ENCODE results near the gene TPRG1.

The TPRG1 gene

DNA sequence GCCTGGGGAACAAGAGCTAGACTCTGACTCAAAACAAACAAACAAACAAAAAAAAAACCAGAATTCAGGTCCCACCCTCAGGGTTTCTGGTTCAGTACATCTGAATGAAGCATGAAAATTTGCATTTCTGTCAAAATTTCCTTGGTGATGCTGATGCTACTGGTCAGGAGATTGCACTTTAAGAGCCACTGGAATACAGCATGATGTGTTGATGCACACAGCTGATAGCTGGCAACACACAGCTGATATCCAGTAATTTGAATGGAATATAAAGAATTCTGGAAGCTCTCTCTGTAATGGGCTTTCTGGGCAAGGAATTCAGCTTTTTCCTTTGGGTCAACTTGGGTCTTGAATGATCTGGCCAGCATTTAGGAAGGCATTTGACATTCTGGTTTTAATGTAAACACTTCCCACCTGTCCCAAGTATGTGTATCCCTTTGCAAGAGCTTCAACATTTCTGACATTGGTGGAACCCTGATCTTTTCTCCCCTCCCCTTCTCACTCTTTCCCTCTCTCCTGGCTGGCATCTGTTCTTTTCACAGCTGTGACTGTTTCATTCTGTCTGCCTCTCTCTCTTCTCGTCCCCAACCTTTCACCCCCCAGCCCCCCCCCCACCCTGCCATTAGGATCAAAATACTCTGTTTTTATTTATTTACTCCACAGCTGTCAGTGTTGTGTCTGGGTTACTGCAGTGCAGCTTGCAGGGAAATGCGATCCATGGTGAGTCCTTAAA is 189.5 kb downstream of the TPRG1 start:
- no peak overlapping the region for H3K4me2 ChIP-seq (ENCODE audit: low read length)
- H3F3A ChIP-seq (ENCODE audit: control insufficient read depth, insufficient read depth) = no peaks in the 10 kb centered on the region
- no peaks in the 10 kb centered on the region for H3K9me3 ChIP-seq (ENCODE audit: control insufficient read depth, insufficient read depth, low read length)
- H3K27ac ChIP-seq (ENCODE audit: low read depth, low read length) = no peak overlapping the region
- no peaks in the 10 kb centered on the region for H4K20me1 ChIP-seq (ENCODE audit: control insufficient read depth, insufficient read depth, low read depth, low read length)
- peaks cover 3% of the 10 kb centered on the region; the same call in 1 of the 2 replicates for H3K27me3 ChIP-seq (ENCODE audit: control insufficient read depth, low read length)
- H3K79me2 ChIP-seq (ENCODE audit: control insufficient read depth, low read length) = no peaks in the 10 kb centered on the region
- no peaks in the 10 kb centered on the region for H3K36me3 ChIP-seq (ENCODE audit: control insufficient read depth, low read length)
- no peak overlapping the region for H3K4me3 ChIP-seq (ENCODE audit: low read length)
- no peak for TF ChIP-seq EZH2phosphoT487 (IDR thresholded peaks at IDR 0.05; ENCODE audit: borderline replicate concordance, low read length)
- TF ChIP-seq, protein P1, sequence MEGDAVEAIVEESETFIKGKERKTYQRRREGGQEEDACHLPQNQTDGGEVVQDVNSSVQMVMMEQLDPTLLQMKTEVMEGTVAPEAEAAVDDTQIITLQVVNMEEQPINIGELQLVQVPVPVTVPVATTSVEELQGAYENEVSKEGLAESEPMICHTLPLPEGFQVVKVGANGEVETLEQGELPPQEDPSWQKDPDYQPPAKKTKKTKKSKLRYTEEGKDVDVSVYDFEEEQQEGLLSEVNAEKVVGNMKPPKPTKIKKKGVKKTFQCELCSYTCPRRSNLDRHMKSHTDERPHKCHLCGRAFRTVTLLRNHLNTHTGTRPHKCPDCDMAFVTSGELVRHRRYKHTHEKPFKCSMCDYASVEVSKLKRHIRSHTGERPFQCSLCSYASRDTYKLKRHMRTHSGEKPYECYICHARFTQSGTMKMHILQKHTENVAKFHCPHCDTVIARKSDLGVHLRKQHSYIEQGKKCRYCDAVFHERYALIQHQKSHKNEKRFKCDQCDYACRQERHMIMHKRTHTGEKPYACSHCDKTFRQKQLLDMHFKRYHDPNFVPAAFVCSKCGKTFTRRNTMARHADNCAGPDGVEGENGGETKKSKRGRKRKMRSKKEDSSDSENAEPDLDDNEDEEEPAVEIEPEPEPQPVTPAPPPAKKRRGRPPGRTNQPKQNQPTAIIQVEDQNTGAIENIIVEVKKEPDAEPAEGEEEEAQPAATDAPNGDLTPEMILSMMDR (IDR thresholded peaks at IDR 0.05; ENCODE audit: low read depth, low read length, poor library complexity, severe bottlenecking) = no peak
- no peaks in the 10 kb centered on the region for H3K9me2 ChIP-seq (replicated peaks; ENCODE audit: control insufficient read depth, low read length)
- no peaks in the 10 kb centered on the region for H3K4me1 ChIP-seq (ENCODE audit: control insufficient read depth, low read length)

- peaks cover 3% of the 10 kb centered on the region; the same call in 1 of the 2 replicates for H3K4me1 ChIP-seq (ENCODE audit: control insufficient read depth, low read length)
- no peak overlapping the region for H3K4me3 ChIP-seq (ENCODE audit: low read length)
- H3K27me3 ChIP-seq (ENCODE audit: control insufficient read depth, low read length) = peaks cover 10% of the 10 kb centered on the region; the same call in 1 of the 2 replicates
- H4K20me1 ChIP-seq (ENCODE audit: control insufficient read depth, insufficient read depth, low read depth, low read length) = no peaks in the 10 kb centered on the region
- no peak overlapping the region for H3K27ac ChIP-seq (ENCODE audit: low read depth, low read length)
- TF ChIP-seq, protein P1 (IDR thresholded peaks at IDR 0.05; ENCODE audit: low read depth, low read length, poor library complexity, severe bottlenecking) = no peak
- TF ChIP-seq EZH2phosphoT487 (IDR thresholded peaks at IDR 0.05; ENCODE audit: borderline replicate concordance, low read length) = no peak
- H3K79me2 ChIP-seq (ENCODE audit: control insufficient read depth, low read length) = no peaks in the 10 kb centered on the region
- no peaks in the 10 kb centered on the region for H3K9me2 ChIP-seq (replicated peaks; ENCODE audit: control insufficient read depth, low read length)
- H3K36me3 ChIP-seq (ENCODE audit: control insufficient read depth, low read length) = no peaks in the 10 kb centered on the region
- H3K4me2 ChIP-seq (ENCODE audit: low read length) = no peak overlapping the region
- H3F3A ChIP-seq (ENCODE audit: control insufficient read depth, insufficient read depth) = no peaks in the 10 kb centered on the region
- H3K9me3 ChIP-seq (ENCODE audit: control insufficient read depth, insufficient read depth, low read length) = no peaks in the 10 kb centered on the region
Observed at GRCh38 chr3:189363590-189364255, 192.0 kb downstream of the TPRG1 start.

DNA sequence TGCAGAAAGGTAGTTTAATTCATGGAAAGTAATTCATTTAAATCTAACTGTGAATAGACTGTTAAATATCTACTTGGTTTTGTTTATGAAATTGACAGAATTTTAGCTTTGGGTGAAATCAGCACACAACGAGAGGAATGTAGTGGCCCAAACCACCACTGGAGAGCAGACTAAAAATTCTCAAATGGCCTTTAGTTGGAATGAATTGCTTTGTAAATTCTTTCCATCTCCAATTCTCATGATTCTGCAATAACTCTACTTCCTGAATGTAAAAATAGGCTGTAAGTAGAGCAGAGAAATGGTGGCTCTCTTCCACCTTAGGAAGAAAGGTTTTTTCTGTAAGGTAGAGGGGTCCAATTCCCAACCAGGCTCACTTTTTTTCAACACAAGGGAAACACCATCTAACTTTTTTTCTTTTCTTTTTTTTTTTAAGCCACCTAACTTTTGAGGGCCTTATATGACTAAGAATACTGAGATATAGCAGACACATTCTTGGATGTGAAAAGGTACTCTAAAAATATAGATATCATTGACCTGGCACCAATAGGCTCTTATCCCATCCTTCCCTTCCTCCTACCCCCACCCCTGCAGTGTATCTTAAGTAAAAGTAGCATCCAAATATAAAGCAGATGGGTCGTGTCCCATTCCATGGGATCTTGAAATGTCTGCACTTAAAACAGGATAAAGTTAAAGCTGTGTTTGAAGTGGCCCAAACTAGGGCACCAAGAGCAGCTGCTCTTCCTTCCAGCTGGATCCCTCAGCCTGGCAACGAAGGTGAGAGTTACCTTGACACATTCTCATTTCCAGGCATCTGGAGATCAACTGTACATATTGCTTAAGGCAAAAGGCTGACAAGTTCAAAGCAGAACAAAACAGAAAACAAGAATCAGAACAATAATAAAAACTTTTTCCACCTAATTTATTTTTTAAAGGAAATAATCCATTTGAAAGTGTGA is 194.1 kb downstream of the TPRG1 start:
- Histone ChIP-seq H3K9me2 (replicated peaks; ENCODE audit: control insufficient read depth, low read length) (no peaks in the 10 kb centered on the region), H3K9me3 (ENCODE audit: control insufficient read depth, insufficient read depth, low read length) (no peaks in the 10 kb centered on the region)
- TF ChIP-seq EZH2phosphoT487 (IDR thresholded peaks at IDR 0.05; ENCODE audit: borderline replicate concordance, low read length) = no peak
- TF ChIP-seq, protein P1 (IDR thresholded peaks at IDR 0.05; ENCODE audit: low read depth, low read length, poor library complexity, severe bottlenecking) = no peak

More for the DNA sequence above, 194.1 kb downstream of the TPRG1 start:
- Histone ChIP-seq H4K20me1 (ENCODE audit: control insufficient read depth, insufficient read depth, low read depth, low read length) (no peaks in the 10 kb centered on the region), H3K36me3 (ENCODE audit: control insufficient read depth, low read length) (no peaks in the 10 kb centered on the region), H3K4me2 (ENCODE audit: low read length) (no peak overlapping the region), H3K4me1 (ENCODE audit: control insufficient read depth, low read length) (peaks cover 3% of the 10 kb centered on the region; the same call in 1 of the 2 replicates), H3K4me3 (ENCODE audit: low read length) (no peak overlapping the region), H3F3A (ENCODE audit: control insufficient read depth, insufficient read depth) (no peaks in the 10 kb centered on the region), H3K27me3 (ENCODE audit: control insufficient read depth, low read length) (peaks cover 20% of the 10 kb centered on the region), H3K27ac (ENCODE audit: low read depth, low read length) (no peak overlapping the region), H3K79me2 (ENCODE audit: control insufficient read depth, low read length) (no peaks in the 10 kb centered on the region)

Measured in DOHH2 (cell line).